IMR-90 (cell line): ENCODE results near the gene NCKAP5.

ENCODE experiments used
- MXI1 ChIP-seq: IDR thresholded peaks from 2 replicates; pipeline ENCODE4 v1.6.1; 2012; ENCODE audit warnings: low read depth, mild to moderate bottlenecking, low read length, moderate library complexity, borderline replicate concordance
- POLR2A ChIP-seq: IDR thresholded peaks from 2 replicates; pipeline ENCODE4 v1.6.1; 2012; ENCODE audit warnings: mild to moderate bottlenecking, low read depth, low read length
- SMC3 ChIP-seq: fragments of 150-350 bp; IDR thresholded peaks from 2 replicates; pipeline ENCODE4 v1.6.1; 2016; ENCODE audit warnings: low read depth, mild to moderate bottlenecking, antibody characterized with exemption, low read length, moderate library complexity
- TF ChIP-seq, protein P1 (sequence below): fragments of 150-350 bp; IDR thresholded peaks from 2 replicates; pipeline ENCODE4 v1.6.1; 2017; ENCODE audit warnings: mild to moderate bottlenecking, antibody characterized with exemption, low read length, low read depth
- TF ChIP-seq, protein P2 (sequence below): conservative IDR thresholded peaks from 2 replicates; pipeline ENCODE4 v1.5.1; 2012; ENCODE audit warnings: mild to moderate bottlenecking, low read depth, low read length, improper control_type of control experiment

DNA sequence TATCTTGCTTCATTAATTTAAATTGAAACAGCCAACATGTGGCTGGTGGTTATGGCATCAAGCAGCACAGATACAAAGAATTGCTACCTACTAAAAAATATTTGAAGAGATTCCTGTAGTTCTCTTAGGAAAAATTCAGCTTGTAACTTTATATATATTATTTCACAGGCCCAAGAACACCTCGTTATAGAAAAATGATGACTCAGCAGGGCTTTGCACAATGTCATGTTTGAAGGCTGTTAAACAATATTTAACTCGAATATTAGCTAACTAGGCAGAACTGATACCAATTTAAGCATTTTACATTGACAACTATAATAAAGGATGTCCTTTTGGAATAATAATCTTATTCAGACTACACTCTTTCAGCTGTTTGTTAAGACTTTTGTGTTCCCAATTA lies 795.9 kb downstream of the NCKAP5 start:
- TF ChIP-seq, protein P1, sequence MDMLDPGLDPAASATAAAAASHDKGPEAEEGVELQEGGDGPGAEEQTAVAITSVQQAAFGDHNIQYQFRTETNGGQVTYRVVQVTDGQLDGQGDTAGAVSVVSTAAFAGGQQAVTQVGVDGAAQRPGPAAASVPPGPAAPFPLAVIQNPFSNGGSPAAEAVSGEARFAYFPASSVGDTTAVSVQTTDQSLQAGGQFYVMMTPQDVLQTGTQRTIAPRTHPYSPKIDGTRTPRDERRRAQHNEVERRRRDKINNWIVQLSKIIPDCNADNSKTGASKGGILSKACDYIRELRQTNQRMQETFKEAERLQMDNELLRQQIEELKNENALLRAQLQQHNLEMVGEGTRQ: no peak
- TF ChIP-seq, protein P2, sequence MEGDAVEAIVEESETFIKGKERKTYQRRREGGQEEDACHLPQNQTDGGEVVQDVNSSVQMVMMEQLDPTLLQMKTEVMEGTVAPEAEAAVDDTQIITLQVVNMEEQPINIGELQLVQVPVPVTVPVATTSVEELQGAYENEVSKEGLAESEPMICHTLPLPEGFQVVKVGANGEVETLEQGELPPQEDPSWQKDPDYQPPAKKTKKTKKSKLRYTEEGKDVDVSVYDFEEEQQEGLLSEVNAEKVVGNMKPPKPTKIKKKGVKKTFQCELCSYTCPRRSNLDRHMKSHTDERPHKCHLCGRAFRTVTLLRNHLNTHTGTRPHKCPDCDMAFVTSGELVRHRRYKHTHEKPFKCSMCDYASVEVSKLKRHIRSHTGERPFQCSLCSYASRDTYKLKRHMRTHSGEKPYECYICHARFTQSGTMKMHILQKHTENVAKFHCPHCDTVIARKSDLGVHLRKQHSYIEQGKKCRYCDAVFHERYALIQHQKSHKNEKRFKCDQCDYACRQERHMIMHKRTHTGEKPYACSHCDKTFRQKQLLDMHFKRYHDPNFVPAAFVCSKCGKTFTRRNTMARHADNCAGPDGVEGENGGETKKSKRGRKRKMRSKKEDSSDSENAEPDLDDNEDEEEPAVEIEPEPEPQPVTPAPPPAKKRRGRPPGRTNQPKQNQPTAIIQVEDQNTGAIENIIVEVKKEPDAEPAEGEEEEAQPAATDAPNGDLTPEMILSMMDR: no peak
- TF ChIP-seq POLR2A (no peak), MXI1 (no peak), SMC3 (no peak)
